ENCODE measurements around the gene PCMTD2.

GRCh38 chr20:64254156-64254555, 1.4 kb upstream of the PCMTD2 start:
- TF ChIP-seq, protein P1, sequence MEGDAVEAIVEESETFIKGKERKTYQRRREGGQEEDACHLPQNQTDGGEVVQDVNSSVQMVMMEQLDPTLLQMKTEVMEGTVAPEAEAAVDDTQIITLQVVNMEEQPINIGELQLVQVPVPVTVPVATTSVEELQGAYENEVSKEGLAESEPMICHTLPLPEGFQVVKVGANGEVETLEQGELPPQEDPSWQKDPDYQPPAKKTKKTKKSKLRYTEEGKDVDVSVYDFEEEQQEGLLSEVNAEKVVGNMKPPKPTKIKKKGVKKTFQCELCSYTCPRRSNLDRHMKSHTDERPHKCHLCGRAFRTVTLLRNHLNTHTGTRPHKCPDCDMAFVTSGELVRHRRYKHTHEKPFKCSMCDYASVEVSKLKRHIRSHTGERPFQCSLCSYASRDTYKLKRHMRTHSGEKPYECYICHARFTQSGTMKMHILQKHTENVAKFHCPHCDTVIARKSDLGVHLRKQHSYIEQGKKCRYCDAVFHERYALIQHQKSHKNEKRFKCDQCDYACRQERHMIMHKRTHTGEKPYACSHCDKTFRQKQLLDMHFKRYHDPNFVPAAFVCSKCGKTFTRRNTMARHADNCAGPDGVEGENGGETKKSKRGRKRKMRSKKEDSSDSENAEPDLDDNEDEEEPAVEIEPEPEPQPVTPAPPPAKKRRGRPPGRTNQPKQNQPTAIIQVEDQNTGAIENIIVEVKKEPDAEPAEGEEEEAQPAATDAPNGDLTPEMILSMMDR (IDR thresholded peaks at IDR 0.05): no peak
- TF ChIP-seq POLR2A (IDR thresholded peaks at IDR 0.05): no peak
